ENCODE results near the gene GP1BA. TPM values are rescaled to one million over a fixed set of nuclear protein-coding genes. Genes with fewer than 3 reads are reported as not detected.

Gene GP1BA
- total and polyA plus RNA-seq, 2 donors (not counting 3 experiments of a cell fraction or from before 2014, with no cell fraction given), result not detected

- ChIA-PET CTCF (interaction anchor here (1.1 kb wide), 1 partner anchor 89 kb away, joined by 3 read pairs; no protein-coding TSS in a partner anchor), POLR2A (no interaction called here)
- Histone ChIP-seq H3K27me3 (ENCODE audit: control insufficient read depth in 2 of 2, insufficient read depth in 2 of 2, low read length in 2 of 2) (no peaks in the 10 kb centered on the region), H3K9me1 (replicated peaks; ENCODE audit: control insufficient read depth, extremely low read depth, insufficient read depth, low read length) (no peaks in the 10 kb centered on the region), H3K4me3 (replicated peaks in 1 of 3; ENCODE audit: insufficient read depth in 1 of 3, low read depth in 1 of 3, low read length in 3 of 3) (no peak overlapping the region), H3K4me1 (ENCODE audit: control insufficient read depth, extremely low read depth, insufficient read depth, low read length) (peaks cover 10% of the 10 kb centered on the region), H4K20me1 (replicated peaks; ENCODE audit: control insufficient read depth, extremely low read depth, insufficient read depth, low read length) (no peaks in the 10 kb centered on the region), H3K9ac (replicated peaks; ENCODE audit: extremely low read depth, insufficient read depth, low read length) (no peak overlapping the region), H3K27ac (ENCODE audit: insufficient read depth, low read depth, low read length) (no peak overlapping the region), H3K9me3 (replicated peaks; ENCODE audit: control insufficient read depth, insufficient read depth, low read length) (no peaks in the 10 kb centered on the region), H3K36me3 (ENCODE audit: control insufficient read depth in 2 of 2, extremely low read depth in 1 of 2, insufficient read depth in 2 of 2, low read length in 2 of 2) (peaks cover 23 to 53% of the 10 kb centered on the region in 2 experiments), H3K79me2 (ENCODE audit: control insufficient read depth, insufficient read depth, low read length) (peaks cover 4% of the 10 kb centered on the region), H2AFZ (ENCODE audit: low read depth, low read length) (no peak overlapping the region), H3K4me2 (ENCODE audit: insufficient read depth, low read length) (no peak overlapping the region)
- intact Hi-C loops (cut with micrococcal nuclease) (no loop called here), dilution Hi-C loops (cut with MboI; ENCODE audit: extremely low pct_ligation_motif_present, low sequenced_read_pairs) (no loop called here)
- no peak for DNase-seq (ENCODE audit: low read depth, low spot score)
- TF ChIP-seq GATA2 (IDR thresholded peaks at IDR 0.05; ENCODE audit: insufficient read depth, insufficient read length, low read depth, low read length), result no peak
- TF ChIP-seq POLR2A (IDR thresholded peaks at IDR 0.05; ENCODE audit: low read depth, low read length), result no peak
- TF ChIP-seq CTCF (IDR thresholded peaks at IDR 0.05; ENCODE audit: extremely low read depth in 1 of 2, insufficient read depth in 1 of 2, low read depth in 1 of 2, low read length in 2 of 2), result no peak
- no peak for TF ChIP-seq FOS (IDR thresholded peaks at IDR 0.05; ENCODE audit: borderline replicate concordance, insufficient read depth, low read length)
- no peak for TF ChIP-seq MAX (IDR thresholded peaks at IDR 0.05; ENCODE audit: insufficient read depth, insufficient read length)
- BruUV-seq (replicated peaks), result no TSS peak
- FAIRE-seq, result no peak
These were observed 41.4 kb downstream of the GP1BA start for GRCh38 chr17:4973256-4974114.
